Heart right ventricle (tissue), 16 donors: ENCODE results near the gene LEP. TPM values are rescaled to one million over a fixed set of nuclear protein-coding genes. Genes with fewer than 3 reads are reported as not detected.

Experiments
- ATAC-seq, 8 donors: fragments of 200-7000 bp; cut with Tn5 transposase; one replicate each; pipeline ENCODE4 v1.9.1; 2020; ENCODE audit warnings: mild to moderate bottlenecking in 8 of 8, moderate library complexity in 8 of 8, moderate number of reproducible peaks in 1 of 8
- DNase-seq, 2 donors: peaks; one replicate each; pipeline ENCODE4 v3.0.0-alpha.2; 2020
- H3K27ac ChIP-seq, 10 donors: fragments of 200-600 bp; sonication (generic) in 2 of 10; one replicate each; pipeline versions ENCODE4 v1.5.0 to v1.8.0; 2020 to 2022; ENCODE audit warnings: mild to moderate bottlenecking in 3 of 10
- H3K27me3 ChIP-seq, 7 donors: fragments of 200-600 bp; one replicate each; pipeline ENCODE4 v1.8.0; 2021 to 2022; ENCODE audit warnings: mild to moderate bottlenecking in 2 of 7
- H3K36me3 ChIP-seq, 9 donors: fragments of 200-600 bp; sonication (generic) in 1 of 9; one replicate each; pipeline versions ENCODE4 v1.5.0 to v1.8.0; 2020 to 2022; ENCODE audit warnings: mild to moderate bottlenecking in 2 of 9
- H3K4me1 ChIP-seq, 9 donors: fragments of 200-600 bp; sonication (generic) in 1 of 9; one replicate each; pipeline versions ENCODE4 v1.5.0 to v1.8.0; 2020 to 2022; ENCODE audit warnings: mild to moderate bottlenecking in 4 of 9
- H3K4me3 ChIP-seq, 10 donors: fragments of 200-600 bp; sonication (generic) in 2 of 10; one replicate each; pipeline versions ENCODE4 v1.5.0 to v1.8.0; 2020 to 2022; ENCODE audit warnings: mild to moderate bottlenecking in 7 of 10, moderate library complexity in 2 of 10
- H3K9me3 ChIP-seq, 11 donors: fragments of 200-600 bp in 10 of 11; sonication (generic) in 2 of 11; one replicate each; pipeline versions ENCODE4 v1.5.0 to v1.8.0; 2013 to 2022; ENCODE audit warnings: mild to moderate bottlenecking in 2 of 11, control low read depth in 1 of 11, moderate library complexity in 1 of 11
- WGBS, 2 donors: extraction: QIAGEN DNeasy Blood & Tissue Kit; methylation state at CpG; one replicate each; pipeline ENCODE4 v1.1.7; 2013; ENCODE audit warnings: inconsistent platforms in 1 of 2; 5-methylcytosine and 5-hydroxymethylcytosine counted together
- intact Hi-C, 10 donors: fragments of 100-400 bp; cut with DNase I; formaldehyde crosslinking; loops; one replicate each; pipeline versions ENCODE4 v1.11.1 to v1.14.2; 2022
- long read RNA-seq, 3 donors: library from polyadenylated mRNA; unstranded; transcript quantifications; one replicate each; pipeline ENCODE4 v2.0.0, GENCODE V29; 2020 to 2021
- polyA plus RNA-seq, 2 donors: library from polyadenylated mRNA; stranded (reverse); fragments of 200-250 nt; gene quantifications; one replicate each; pipeline ENCODE4 v1.2.3, GENCODE V29; 2013
- total RNA-seq, 10 donors: library from RNA; stranded (reverse); fragmentation: NEBNext Ultra II Directional in 3 of 10; extraction: Animal tissue kit (Norgen Biotek cat#: 25700) in 3 of 10; gene quantifications; one replicate each; pipeline versions ENCODE4 v1.2.1 to v1.2.4, GENCODE V29; 2021 to 2023
- TF ChIP-seq, protein P1 (sequence below), 9 donors: fragments of 200-600 bp; sonication (generic) in 2 of 9; IDR thresholded peaks; one replicate each; pipeline versions ENCODE4 v1.5.0 to v1.8.0; 2021 to 2022; ENCODE audit warnings: antibody characterized with exemption in 9 of 9, mild to moderate bottlenecking in 5 of 9, moderate library complexity in 1 of 9
- donor health status: Arrhythmogenic right ventricular cardiomyopathy.
- donor health status: ischemic (EF 13 %, LVEDD 7.1; RV severe dilation, severe dysfunction).
- donor health status: healthy with polysubstance abuse.
- donor health status: DM: no; HTN: yes; CAD: no.
- donor health status: DM: no; HTN: no; CAD: no.
- donor health status: ischemic (EF 25% LVEDD 6.9; RV normal size, moderate dysfunction).
- donor health status: ischemic (EF 25% LVEDD 5.7; RV mildly dilated, moderate dysfunction).
- donor health status: healthy.
- donor health status: DM: yes; HTN: yes; CAD: no.
- donor health status: Ischemic cardiomyopathy.
- donor health status: ischemic (EF 35%, LVEDD 5.7; RV mildly dilated, moderate dysfunction).
- donor health status: nonischemic (EF 11% LVEDD 7.7; RV severe dilation, severe dysfunction).
- donor health status: DM: yes; HTN: yes; CAD: no.
- donor health status: PGD.
- donor health status: ischemic (EF 29% LVEDD 5.4; RV normal size, mild dysfunction).
- donor health status: nonischemic (EF 23%, LVEDD 6.1; RV moderate dilation, normal function).

LEP gene
- total RNA-seq (1 to 10 TPM in 4 of 10 donors, under 1 TPM in 4, not detected in 2; 0.10 to 5.0 (median 1.0) TPM), polyA plus RNA-seq (under 1 TPM; 0.13 to 0.73 TPM)
- long read RNA-seq, donor 1 = 0 reads
- long read RNA-seq, donor 2 = 0 reads
- long read RNA-seq, donor 3, partial matches to known transcripts = 0 of 1 reads
- long read RNA-seq, donor 3, other reads (novel, unspliced or antisense) = 1 of 1 reads

DNA sequence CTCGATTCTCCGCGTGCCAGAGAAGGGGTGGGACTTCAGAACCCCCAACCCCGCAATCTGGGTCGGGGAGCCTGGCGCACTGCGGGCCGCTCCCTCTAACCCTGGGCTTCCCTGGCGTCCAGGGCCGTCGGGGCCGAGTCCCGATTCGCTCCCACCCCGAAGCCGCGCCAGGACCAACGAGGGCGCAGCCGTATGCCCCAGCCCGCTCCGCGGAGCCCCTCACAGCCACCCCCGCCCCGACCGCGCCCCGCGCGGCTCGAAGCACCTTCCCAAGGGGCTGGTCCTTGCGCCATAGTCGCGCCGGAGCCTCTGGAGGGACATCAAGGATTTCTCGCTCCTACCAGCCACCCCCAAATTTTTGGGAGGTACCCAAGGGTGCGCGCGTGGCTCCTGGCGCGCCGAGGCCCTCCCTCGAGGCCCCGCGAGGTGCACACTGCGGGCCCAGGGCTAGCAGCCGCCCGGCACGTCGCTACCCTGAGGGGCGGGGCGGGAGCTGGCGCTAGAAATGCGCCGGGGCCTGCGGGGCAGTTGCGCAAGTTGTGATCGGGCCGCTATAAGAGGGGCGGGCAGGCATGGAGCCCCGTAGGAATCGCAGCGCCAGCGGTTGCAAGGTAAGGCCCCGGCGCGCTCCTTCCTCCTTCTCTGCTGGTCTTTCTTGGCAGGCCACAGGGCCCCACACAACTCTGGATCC is at the start of gene LEP:
Gene LEP, plus strand, starts transcription at position 583 of the 691 bp plus-strand sequence. CDS start 10,741 bp downstream, outside the sequence.
- H3K27me3 ChIP-seq = peaks cover 11 to 54% (median 38%) of the 10 kb centered on the region in 7 donors

DNA sequence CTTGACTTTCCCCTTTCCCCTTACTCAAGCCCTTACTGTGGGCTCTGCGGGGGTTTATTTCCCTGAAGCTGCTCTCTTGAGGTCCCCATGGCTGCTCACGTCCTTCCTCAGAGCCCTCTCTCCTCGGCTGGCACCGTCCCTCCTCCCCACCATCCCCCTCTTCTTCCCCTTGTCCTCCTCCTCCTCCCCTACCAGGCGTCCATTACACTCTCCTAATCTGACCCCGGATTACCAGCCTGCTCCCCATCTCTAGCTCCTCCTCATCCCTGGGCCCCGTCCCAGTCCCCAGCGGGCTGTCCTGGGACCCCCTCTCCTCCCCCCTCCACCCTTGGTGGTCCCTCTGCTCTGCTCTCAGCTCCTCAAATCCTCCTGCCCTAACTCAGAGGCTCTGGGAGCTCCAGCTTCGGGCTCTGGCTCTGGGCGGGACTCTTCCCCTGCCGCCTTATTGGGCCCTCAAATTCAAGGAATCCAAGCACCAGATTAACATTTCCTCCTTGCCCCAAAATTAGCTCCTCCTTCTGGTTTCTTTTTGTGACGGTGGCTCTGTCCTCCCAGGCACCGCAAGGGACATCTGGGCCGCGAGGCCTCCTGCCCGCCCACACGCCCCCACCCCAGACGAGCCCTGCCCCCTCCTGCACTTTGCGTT is 48.5 kb upstream of the LEP start:
- H3K4me3 ChIP-seq = no peak overlapping the region
- DNase-seq = no peak
- no peak for ATAC-seq
- H3K9me3 ChIP-seq = peaks cover 0 to 30% (median 17%) of the 10 kb centered on the region in 11 donors
- no peaks in the 10 kb centered on the region for H3K36me3 ChIP-seq
- no peak overlapping the region for H3K27ac ChIP-seq
- H3K4me1 ChIP-seq = no peaks in the 10 kb centered on the region
- H3K27me3 ChIP-seq = peaks cover 0 to 55% (median 50%) of the 10 kb centered on the region in 7 donors
- whole genome bisulfite sequencing, 2 donors = 19 to 22% methylated on average over 19 of the region's 19 CpGs
- intact Hi-C loops = loop anchor here in 1 of 10 donors (10.0 kb wide), 1 partner anchor 58 kb away; no protein-coding TSS in a partner anchor
- TF ChIP-seq, protein P1, sequence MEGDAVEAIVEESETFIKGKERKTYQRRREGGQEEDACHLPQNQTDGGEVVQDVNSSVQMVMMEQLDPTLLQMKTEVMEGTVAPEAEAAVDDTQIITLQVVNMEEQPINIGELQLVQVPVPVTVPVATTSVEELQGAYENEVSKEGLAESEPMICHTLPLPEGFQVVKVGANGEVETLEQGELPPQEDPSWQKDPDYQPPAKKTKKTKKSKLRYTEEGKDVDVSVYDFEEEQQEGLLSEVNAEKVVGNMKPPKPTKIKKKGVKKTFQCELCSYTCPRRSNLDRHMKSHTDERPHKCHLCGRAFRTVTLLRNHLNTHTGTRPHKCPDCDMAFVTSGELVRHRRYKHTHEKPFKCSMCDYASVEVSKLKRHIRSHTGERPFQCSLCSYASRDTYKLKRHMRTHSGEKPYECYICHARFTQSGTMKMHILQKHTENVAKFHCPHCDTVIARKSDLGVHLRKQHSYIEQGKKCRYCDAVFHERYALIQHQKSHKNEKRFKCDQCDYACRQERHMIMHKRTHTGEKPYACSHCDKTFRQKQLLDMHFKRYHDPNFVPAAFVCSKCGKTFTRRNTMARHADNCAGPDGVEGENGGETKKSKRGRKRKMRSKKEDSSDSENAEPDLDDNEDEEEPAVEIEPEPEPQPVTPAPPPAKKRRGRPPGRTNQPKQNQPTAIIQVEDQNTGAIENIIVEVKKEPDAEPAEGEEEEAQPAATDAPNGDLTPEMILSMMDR (IDR thresholded peaks at IDR 0.05) = no peak

More for the DNA sequence above, at the start of gene LEP:
- TF ChIP-seq, protein P1 (IDR thresholded peaks at IDR 0.05) = no peak
- peaks cover 0 to 24% (median 8%) of the 10 kb centered on the region in 11 donors for H3K9me3 ChIP-seq
- peaks cover 0 to 16% (median 0%) of the 10 kb centered on the region in 9 donors for H3K4me1 ChIP-seq
- H3K27ac ChIP-seq = no peak within 1 kb of the TSS
- H3K36me3 ChIP-seq = no peaks in the 10 kb centered on the region
- DNase-seq (no peak), ATAC-seq (peak in 1 of 8 donors; percentile 16)
- WGBS, 2 donors = 12 to 15% methylated on average over 66 to 67 of the region's 67 CpGs
- intact Hi-C loops = no loop called here
- H3K4me3 ChIP-seq = peak within 1 kb of the TSS in 1 of 10 donors; percentile 16

DNA sequence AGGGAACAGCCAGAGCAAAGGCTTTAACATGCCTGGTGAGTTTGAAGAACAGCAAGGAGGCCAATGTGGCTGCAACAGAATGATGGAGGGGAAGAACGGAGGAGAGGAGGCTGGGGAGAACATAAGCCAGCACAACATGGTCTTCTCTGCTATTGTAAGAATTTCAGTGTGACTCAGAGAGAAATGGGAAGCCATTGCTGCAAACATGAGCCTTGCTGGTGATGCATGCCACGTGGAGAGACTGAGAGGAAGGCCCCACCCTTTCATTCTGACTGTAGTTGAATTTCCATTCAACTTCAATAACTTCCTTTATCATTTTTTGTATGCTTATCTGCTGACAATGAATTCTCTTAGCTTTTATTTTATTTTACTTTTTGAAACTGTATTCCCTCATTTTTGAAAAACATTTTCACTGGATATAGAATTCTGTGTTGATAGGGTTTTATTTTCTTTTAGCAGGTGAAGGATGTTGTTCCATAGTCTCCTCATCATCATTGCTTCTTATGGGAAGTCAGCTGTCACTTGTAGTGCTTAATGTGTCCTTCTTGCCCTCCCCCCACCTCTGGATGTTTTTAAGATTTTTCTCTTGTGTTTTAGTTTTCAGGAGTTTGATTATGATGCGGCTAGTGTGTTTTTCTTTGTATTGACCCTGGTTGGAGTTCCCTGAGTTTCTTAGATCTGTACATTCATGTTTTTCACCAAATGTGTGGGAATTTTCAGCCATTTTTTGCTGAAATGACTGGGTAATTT is 46.4 kb upstream of the LEP start:
- H3K4me1 ChIP-seq = no peaks in the 10 kb centered on the region
- ATAC-seq (no peak), DNase-seq (no peak)
- TF ChIP-seq, protein P1 (IDR thresholded peaks at IDR 0.05) = no peak
- WGBS, 2 donors = 66 to 69% methylated on average over 3 of the region's 3 CpGs
- intact Hi-C loops = loop anchor here in 1 of 10 donors (10.0 kb wide), 1 partner anchor 60 kb away; no protein-coding TSS in a partner anchor
- no peaks in the 10 kb centered on the region for H3K36me3 ChIP-seq
- no peak overlapping the region for H3K4me3 ChIP-seq
- H3K27me3 ChIP-seq = peaks cover 0 to 49% (median 42%) of the 10 kb centered on the region in 7 donors
- H3K27ac ChIP-seq = no peak overlapping the region
- H3K9me3 ChIP-seq = peaks cover 0 to 30% (median 17%) of the 10 kb centered on the region in 11 donors
